ENCODE data around the gene ATG14. TPM values are rescaled to one million over a fixed set of nuclear protein-coding genes. Genes with fewer than 3 reads are reported as not detected.

Gene ATG14
- total and polyA plus RNA-seq, 2 of the 13 experiments (the other 11 are each of a cell fraction or from before 2014, with no cell fraction given): 7.2 to 9.1 TPM

DNA sequence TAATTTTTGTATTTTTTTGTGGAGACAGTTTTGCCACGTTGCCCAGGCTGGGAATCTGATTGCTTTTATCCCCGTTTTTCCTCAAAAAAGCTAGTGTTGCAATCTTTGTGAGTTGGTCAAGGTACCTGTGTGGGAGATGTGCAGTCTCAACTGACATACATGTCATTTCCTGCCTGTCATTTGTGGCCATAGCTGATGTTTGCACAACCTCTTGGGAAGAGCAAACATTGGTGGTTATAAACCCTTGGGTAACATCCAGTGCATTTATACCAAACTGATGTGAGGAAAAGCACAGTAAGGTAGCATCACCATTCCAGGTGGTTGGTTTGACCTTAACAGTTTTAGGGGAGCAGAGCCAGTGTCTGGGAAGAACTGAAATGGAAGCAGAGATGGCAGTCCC is 54.7 kb downstream of the ATG14 start (continued):
- TF ChIP-seq HDAC2 (CRISPR knock-in tag; IDR thresholded peaks at IDR 0.05): peak; percentile 43; the same call in 1 of the 2 replicates
- TF ChIP-seq, protein P1, sequence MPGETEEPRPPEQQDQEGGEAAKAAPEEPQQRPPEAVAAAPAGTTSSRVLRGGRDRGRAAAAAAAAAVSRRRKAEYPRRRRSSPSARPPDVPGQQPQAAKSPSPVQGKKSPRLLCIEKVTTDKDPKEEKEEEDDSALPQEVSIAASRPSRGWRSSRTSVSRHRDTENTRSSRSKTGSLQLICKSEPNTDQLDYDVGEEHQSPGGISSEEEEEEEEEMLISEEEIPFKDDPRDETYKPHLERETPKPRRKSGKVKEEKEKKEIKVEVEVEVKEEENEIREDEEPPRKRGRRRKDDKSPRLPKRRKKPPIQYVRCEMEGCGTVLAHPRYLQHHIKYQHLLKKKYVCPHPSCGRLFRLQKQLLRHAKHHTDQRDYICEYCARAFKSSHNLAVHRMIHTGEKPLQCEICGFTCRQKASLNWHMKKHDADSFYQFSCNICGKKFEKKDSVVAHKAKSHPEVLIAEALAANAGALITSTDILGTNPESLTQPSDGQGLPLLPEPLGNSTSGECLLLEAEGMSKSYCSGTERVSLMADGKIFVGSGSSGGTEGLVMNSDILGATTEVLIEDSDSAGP (CRISPR knock-in tag; IDR thresholded peaks at IDR 0.05; ENCODE audit: borderline replicate concordance): no peak
- TF ChIP-seq, protein P2, sequence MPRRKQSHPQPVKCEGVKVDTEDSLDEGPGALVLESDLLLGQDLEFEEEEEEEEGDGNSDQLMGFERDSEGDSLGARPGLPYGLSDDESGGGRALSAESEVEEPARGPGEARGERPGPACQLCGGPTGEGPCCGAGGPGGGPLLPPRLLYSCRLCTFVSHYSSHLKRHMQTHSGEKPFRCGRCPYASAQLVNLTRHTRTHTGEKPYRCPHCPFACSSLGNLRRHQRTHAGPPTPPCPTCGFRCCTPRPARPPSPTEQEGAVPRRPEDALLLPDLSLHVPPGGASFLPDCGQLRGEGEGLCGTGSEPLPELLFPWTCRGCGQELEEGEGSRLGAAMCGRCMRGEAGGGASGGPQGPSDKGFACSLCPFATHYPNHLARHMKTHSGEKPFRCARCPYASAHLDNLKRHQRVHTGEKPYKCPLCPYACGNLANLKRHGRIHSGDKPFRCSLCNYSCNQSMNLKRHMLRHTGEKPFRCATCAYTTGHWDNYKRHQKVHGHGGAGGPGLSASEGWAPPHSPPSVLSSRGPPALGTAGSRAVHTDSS (CRISPR knock-in tag; conservative IDR thresholded peaks at IDR 0.05): no peak
- TF ChIP-seq ZSCAN20 (CRISPR knock-in tag; IDR thresholded peaks at IDR 0.05; ENCODE audit: borderline replicate concordance): no peak
- TF ChIP-seq ZFP1 (CRISPR knock-in tag; IDR thresholded peaks at IDR 0.05): no peak
- no peak for TF ChIP-seq ZC3H4 (CRISPR knock-in tag; IDR thresholded peaks at IDR 0.05; ENCODE audit: borderline replicate concordance)
- TF ChIP-seq, protein P3, sequence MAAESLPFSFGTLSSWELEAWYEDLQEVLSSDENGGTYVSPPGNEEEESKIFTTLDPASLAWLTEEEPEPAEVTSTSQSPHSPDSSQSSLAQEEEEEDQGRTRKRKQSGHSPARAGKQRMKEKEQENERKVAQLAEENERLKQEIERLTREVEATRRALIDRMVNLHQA (CRISPR knock-in tag; IDR thresholded peaks at IDR 0.05): no peak
- TF ChIP-seq IRF2 (CRISPR knock-in tag; IDR thresholded peaks at IDR 0.05): 0 out of 2 replicates have a peak, but pooled peaks have one; percentile 36
- no peak for TF ChIP-seq ZNF768 (CRISPR knock-in tag; IDR thresholded peaks at IDR 0.05)
- TF ChIP-seq ZNF577 (CRISPR knock-in tag; IDR thresholded peaks at IDR 0.05; ENCODE audit: borderline replicate concordance, low read depth): no peak
- TF ChIP-seq SPEN (CRISPR knock-in tag; IDR thresholded peaks at IDR 0.05; ENCODE audit: low read depth): no peak
- no peak for TF ChIP-seq HOXA3 (CRISPR knock-in tag; IDR thresholded peaks at IDR 0.05)
- no peak for TF ChIP-seq HOXA5 (CRISPR knock-in tag; IDR thresholded peaks at IDR 0.05)
- TF ChIP-seq, protein P4, sequence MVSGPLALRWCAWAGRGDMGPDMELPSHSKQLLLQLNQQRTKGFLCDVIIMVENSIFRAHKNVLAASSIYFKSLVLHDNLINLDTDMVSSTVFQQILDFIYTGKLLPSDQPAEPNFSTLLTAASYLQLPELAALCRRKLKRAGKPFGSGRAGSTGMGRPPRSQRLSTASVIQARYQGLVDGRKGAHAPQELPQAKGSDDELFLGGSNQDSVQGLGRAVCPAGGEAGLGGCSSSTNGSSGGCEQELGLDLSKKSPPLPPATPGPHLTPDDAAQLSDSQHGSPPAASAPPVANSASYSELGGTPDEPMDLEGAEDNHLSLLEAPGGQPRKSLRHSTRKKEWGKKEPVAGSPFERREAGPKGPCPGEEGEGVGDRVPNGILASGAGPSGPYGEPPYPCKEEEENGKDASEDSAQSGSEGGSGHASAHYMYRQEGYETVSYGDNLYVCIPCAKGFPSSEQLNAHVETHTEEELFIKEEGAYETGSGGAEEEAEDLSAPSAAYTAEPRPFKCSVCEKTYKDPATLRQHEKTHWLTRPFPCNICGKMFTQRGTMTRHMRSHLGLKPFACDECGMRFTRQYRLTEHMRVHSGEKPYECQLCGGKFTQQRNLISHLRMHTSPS (CRISPR knock-in tag; IDR thresholded peaks at IDR 0.05; ENCODE audit: low read depth): no peak
- no peak for TF ChIP-seq NAIF1 (CRISPR knock-in tag; IDR thresholded peaks at IDR 0.05; ENCODE audit: borderline replicate concordance)
- no peak for TF ChIP-seq ZNF615 (CRISPR knock-in tag; IDR thresholded peaks at IDR 0.05; ENCODE audit: borderline replicate concordance)
- TF ChIP-seq, protein P5, sequence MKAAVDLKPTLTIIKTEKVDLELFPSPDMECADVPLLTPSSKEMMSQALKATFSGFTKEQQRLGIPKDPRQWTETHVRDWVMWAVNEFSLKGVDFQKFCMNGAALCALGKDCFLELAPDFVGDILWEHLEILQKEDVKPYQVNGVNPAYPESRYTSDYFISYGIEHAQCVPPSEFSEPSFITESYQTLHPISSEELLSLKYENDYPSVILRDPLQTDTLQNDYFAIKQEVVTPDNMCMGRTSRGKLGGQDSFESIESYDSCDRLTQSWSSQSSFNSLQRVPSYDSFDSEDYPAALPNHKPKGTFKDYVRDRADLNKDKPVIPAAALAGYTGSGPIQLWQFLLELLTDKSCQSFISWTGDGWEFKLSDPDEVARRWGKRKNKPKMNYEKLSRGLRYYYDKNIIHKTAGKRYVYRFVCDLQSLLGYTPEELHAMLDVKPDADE (CRISPR knock-in tag; IDR thresholded peaks at IDR 0.05): no peak
- TF ChIP-seq FOXM1 (CRISPR knock-in tag; IDR thresholded peaks at IDR 0.05): no peak
- TF ChIP-seq TCF7 (IDR thresholded peaks at IDR 0.05; ENCODE audit: low read depth): no peak
- no peak for TF ChIP-seq TCF12 (IDR thresholded peaks at IDR 0.05)
- TF ChIP-seq TCF12 (CRISPR knock-in tag; IDR thresholded peaks at IDR 0.05): no peak
- TF ChIP-seq ZNF605 (CRISPR knock-in tag; IDR thresholded peaks at IDR 0.05): no peak
- TF ChIP-seq FOSL2 (CRISPR knock-in tag; IDR thresholded peaks at IDR 0.05): peak; percentile 39; the same call in 1 of the 2 replicates
- TF ChIP-seq ZNF790 (CRISPR knock-in tag; IDR thresholded peaks at IDR 0.05; ENCODE audit: borderline replicate concordance): no peak
- TF ChIP-seq ZNF737 (CRISPR knock-in tag; IDR thresholded peaks at IDR 0.05; ENCODE audit: borderline replicate concordance): no peak
- TF ChIP-seq, protein P6, sequence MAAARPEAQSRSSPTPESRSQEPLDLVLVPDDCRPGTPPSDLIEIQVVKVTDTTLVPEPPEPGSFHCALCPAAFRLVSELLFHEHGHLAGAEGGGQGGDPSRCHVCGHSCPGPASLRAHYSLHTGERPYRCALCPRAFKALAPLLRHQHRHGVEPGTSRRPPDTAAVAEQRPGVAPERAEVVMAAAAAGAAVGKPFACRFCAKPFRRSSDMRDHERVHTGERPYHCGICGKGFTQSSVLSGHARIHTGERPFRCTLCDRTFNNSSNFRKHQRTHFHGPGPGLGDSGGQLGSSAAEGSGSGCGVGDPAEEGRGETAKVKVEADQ (CRISPR knock-in tag; IDR thresholded peaks at IDR 0.05; ENCODE audit: borderline replicate concordance): no peak

Measured in HepG2 (cell line).